Measurements from ENCODE around the gene MSANTD1. TPM values are rescaled to one million over a fixed set of nuclear protein-coding genes. Genes with fewer than 3 reads are reported as not detected.

MSANTD1 gene
- total and polyA plus RNA-seq, 8 donors, result 0.54 to 2.9 (median 1.0) TPM

- 75 to 82% methylated on average over 15 of the region's 15 CpGs for WGBS, 2 donors
- no peak for FAIRE-seq
- no peak overlapping the region for H3K27ac ChIP-seq
Observed at GRCh38 chr4:3301450-3302172, 52.7 kb downstream of the MSANTD1 start.

GRCh38 chr4:3302173-3302785 is 53.3 kb downstream of the MSANTD1 start:
- peaks cover 0 to 13% (median 0%) of the 10 kb centered on the region in 3 donors for H3K4me1 ChIP-seq
- H3K9me3 ChIP-seq, result no peaks in the 10 kb centered on the region
- H3K4me3 ChIP-seq, result no peak overlapping the region
- 62 to 65% methylated on average over 17 of the region's 17 CpGs for WGBS, 2 donors
- ATAC-seq (peak in 1 of 4 donors; percentile 30), DNase-seq (peak in 2 of 6 donors; percentile 8 to 30), FAIRE-seq (no peak)
- intact Hi-C loops (cut with DNase I), result no loop called here
- no peak overlapping the region for H3K27ac ChIP-seq
- H3K27me3 ChIP-seq, result no peaks in the 10 kb centered on the region
- no peaks in the 10 kb centered on the region for H3K36me3 ChIP-seq
- no peak for TF ChIP-seq CTCF (IDR thresholded peaks at IDR 0.05)

More at GRCh38 chr4:3301450-3302172, 52.7 kb downstream of the MSANTD1 start:
- Histone ChIP-seq H3K4me1 (peaks cover 0 to 13% (median 0%) of the 10 kb centered on the region in 3 donors), H3K9me3 (no peaks in the 10 kb centered on the region), H3K36me3 (no peaks in the 10 kb centered on the region), H3K27me3 (no peaks in the 10 kb centered on the region), H3K4me3 (no peak overlapping the region)
- intact Hi-C loops (cut with DNase I), result no loop called here
- DNase-seq (no peak), ATAC-seq (no peak)
- no peak for TF ChIP-seq CTCF (IDR thresholded peaks at IDR 0.05)

- FAIRE-seq (no peak), DNase-seq (peak in 2 of 6 donors; percentile 8 to 37), ATAC-seq (no peak)
- H3K36me3 ChIP-seq, result no peaks in the 10 kb centered on the region
- no peaks in the 10 kb centered on the region for H3K27me3 ChIP-seq
- no peak for TF ChIP-seq CTCF (IDR thresholded peaks at IDR 0.05)
- no peaks in the 10 kb centered on the region for H3K9me3 ChIP-seq
- no peak overlapping the region for H3K27ac ChIP-seq
- no peak overlapping the region for H3K4me3 ChIP-seq
- intact Hi-C loops (cut with DNase I), result no loop called here
- peaks cover 0 to 13% (median 0%) of the 10 kb centered on the region in 3 donors for H3K4me1 ChIP-seq
- WGBS, 2 donors, result 86 to 92% methylated on average over 16 of the region's 16 CpGs
Observed at GRCh38 chr4:3302786-3303564, 54.0 kb downstream of the MSANTD1 start.

- Histone ChIP-seq H3K27ac (no peak overlapping the region), H3K36me3 (no peaks in the 10 kb centered on the region), H3K4me3 (no peak overlapping the region), H3K27me3 (no peaks in the 10 kb centered on the region), H3K4me1 (peaks cover 0 to 13% (median 0%) of the 10 kb centered on the region in 3 donors), H3K9me3 (no peaks in the 10 kb centered on the region)
- DNase-seq, result no peak
- intact Hi-C loops (cut with DNase I), result no loop called here
- 93 to 95% methylated on average over 2 of the region's 2 CpGs for WGBS, 2 donors
- ATAC-seq, result no peak
- FAIRE-seq, result no peak
- no peak for TF ChIP-seq CTCF (IDR thresholded peaks at IDR 0.05)
Observed at GRCh38 chr4:3303565-3303824, 54.5 kb downstream of the MSANTD1 start.

All from pancreas (tissue), 10 donors.